Stimulated activated CD4-positive, alpha-beta T cell treated with anti-CD3 and anti-CD28 coated beads, Interleukin-4, amount 100 ng/mL, for 24 hours (primary cell): ENCODE measurements around the gene ATOSA.

Experiments
- DNase-seq: peaks from one replicate; pipeline ENCODE4 v3.0.0-alpha.2; 2020

The ATOSA gene

DNA sequence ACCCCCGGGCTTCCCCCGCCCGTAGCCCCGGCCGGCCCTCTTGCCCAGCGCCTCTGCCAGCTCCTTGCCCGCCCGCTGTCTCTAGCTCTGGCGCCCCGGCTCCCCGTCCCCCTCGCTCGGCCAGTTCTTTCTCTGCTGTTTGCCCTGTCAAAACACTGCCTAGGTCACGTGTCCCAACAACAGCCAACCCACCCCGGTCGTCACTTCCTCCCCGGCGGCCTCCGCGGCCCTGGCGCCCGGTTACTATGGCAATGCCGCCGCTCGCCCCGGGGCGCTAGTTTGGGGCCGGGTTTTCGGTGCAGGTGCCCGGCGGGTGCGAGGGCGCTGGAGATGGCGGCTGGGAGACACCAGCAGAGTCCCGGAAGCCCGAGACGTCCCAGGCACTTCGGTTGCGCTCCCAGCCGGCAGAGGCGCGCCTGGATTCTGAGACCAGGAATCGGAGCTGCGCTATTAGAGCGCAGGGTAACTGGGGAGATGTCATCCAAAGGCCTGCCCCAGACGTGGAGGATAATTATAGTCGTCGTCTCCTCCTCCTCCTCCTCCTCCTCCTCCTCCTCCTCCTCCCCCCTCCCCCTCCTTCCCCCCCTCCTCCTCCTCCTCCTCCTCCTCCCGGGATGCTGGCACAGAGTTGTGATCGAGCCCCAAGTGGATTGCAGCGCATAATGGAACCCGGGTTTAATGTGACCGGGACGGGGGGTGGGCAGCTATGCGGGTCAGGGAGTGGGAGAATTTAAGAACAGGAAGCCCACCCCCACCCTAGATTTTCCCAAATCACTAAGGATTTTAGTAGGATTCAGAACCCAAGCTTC, at the start of gene ATOSA:
Gene ATOSA, minus strand, starts transcription at position 157 of the 809 bp plus-strand sequence. CDS start 1,367 bp downstream, outside the sequence.
- peak; percentile 91 for DNase-seq

GRCh38 chr15:52728899-52729298, 49.7 kb upstream of the ATOSA start:
- no peak for DNase-seq

DNA sequence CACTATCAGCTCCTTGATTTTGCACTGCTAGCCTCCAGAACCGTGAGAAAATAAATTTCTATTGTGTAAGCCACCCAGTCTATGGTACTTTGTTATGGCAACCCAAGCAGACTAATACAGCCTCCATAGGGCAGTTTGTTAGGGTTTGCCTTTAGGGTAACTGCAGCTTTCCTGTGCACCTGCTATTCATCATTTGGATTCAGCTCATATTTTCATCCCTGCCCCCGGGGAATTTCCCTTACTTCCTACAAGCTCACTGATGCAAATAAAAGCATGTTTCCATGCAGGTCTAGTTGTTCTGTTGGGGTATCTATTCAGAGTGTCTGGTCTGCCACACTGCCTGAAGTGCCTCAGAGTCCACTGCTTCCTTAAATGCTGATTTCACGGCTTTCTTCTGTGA, 48.6 kb upstream of the ATOSA start:
- no peak for DNase-seq

DNA sequence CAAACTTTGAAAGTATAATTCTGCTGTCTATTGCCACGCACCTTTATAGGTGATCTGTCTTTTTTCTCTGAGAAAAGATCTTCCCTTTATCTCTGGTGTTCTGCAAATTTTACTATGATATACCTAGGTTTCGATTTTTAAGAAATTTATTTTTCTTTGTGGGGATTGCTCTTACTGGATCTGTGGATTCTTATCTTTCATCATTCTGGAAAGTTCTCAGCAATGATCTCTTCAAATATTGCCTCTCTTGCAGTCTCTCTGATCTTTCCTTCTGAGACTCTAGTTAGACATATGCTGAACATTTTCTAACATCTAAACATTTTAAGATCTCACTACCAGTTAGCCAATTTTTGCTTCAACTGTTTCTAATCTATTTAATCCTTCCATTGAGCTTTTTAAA, 47.0 kb upstream of the ATOSA start:
- no peak for DNase-seq

DNA sequence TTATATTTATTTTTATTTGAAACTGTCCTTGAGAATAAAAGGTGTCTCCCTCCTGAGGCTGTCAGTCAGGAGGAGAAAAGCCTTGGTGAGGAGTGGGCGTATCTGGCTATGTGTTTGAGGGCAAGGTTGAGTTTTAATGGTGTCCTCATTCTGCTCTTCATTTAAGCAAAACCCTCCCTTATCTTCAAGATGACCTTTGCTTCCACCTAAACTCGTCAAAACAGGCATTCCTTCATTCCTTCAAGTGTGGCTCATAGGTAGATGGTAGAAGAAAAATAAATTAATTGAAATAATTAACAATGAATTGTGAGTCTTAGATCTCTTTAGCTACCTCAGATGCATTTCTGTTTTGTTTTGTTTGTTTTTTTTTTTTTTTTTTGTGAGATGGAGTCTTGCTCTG, 39.4 kb upstream of the ATOSA start:
- DNase-seq, result no peak

- no peak for DNase-seq
Observed at GRCh38 chr15:52717924-52718323, 38.7 kb upstream of the ATOSA start.

- no peak for DNase-seq
Observed at GRCh38 chr15:52717481-52717880, 38.3 kb upstream of the ATOSA start.

- no peak for DNase-seq
Observed at GRCh38 chr15:52716536-52716935, 37.3 kb upstream of the ATOSA start.

GRCh38 chr15:52715411-52715810, 36.2 kb upstream of the ATOSA start:
- no peak for DNase-seq

- DNase-seq, result no peak
Observed at GRCh38 chr15:52714968-52715367, 35.8 kb upstream of the ATOSA start.

DNA sequence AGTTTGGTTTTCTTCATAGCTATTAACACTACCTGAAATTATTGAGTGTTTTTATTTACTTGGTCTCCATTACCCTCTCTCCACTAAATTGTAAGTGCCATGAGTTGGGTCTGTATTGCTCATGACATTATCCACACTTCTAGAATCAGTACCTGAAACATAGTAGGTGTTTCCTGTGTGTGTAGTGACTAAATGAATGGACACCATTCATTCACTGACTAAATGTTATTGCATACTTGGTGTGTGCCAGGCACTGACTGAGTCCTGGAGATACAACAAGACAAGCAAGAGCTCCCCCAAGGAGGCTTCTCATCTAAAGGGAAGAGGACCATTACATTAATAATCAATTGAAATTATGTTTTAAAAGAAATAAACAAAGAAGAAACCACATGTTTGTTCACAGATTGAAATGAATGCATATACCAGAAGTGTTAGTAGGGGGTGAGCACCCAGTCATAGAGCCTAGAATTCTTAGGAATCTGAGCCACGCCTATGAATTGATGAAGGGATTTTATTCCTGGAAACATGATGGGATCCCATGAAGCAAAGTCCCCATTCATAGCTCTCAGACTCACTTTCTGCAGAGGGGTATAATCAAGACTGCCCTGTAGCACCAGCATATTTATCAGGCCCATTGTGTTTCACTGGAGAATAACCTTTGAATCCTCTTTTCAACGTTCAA, 31.7 kb upstream of the ATOSA start:
- DNase-seq, result no peak

- DNase-seq, result no peak
Observed at GRCh38 chr15:52710050-52710707, 31.0 kb upstream of the ATOSA start.

DNA sequence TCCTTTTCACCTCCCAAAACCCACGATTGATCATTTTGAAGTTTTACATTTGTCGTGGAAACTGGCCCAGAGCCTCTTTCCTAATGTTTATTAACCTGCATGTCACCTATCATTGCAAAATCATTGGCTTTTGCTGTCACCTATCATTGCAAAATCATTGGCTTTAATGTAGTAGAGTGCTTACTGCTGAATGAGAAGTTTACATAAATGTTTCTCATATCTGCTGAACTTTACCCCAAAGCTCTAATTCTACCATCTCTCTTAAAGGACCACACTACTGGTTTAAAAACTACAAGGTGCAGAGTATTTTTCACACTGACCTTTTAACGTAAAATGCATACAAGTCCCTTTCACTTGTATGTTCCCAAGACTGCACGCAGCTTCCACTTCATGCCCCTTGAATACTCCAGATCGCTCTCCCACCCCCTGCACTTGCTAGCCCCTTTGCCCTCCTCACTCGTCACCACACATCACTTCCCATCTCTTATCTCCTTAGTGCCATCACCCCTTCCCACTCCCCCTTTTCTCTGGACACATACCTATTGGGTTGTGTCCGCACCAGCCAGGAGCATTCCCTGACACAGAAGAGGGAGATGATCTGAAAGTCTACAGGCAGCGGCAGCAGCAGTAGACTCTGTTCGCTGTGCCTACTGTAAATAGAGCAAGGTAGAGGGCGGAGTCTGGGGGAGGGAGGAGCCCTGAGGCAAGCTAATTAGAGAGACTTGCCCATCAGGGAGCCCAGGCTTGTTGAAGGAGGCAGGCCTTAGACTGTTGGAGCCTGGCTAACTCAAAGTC, 30.2 kb upstream of the ATOSA start:
- DNase-seq, result no peak

DNA sequence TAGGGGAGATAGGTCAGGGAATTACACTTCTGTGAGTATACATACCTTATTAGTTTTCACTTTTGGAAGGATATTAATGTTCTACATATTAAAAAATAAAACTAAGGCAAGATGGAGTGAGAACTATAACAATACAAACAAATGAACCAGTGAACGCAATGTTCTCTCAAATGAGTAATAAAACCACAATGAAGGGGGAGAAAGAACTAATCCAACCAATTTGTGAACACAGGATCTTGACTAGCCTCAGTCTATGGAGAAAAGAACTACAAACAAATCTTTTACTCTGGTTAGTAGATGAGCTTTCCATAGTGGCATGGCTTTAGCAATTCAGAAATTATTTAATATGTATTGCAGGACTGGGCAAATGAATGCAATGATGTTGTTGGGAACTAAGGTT, 26.9 kb upstream of the ATOSA start:
- no peak for DNase-seq

DNA sequence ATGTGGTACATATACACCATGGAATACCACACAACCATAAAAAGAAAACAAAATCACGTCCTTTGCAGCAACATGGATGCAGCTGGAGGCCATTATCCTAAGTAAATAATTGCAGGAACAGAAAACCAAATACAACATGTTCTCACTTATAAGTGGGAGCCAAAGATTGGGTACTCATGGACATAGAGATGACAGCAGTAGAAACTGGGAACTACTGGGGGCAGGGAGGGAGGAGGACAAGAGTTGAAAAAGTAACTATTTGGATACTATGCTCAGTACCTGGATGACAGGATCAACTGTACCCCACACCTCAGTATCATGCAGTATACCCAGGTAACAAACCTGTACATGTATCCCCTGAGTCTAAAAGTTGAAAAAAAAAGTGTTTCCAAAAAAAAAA, 23.2 kb upstream of the ATOSA start:
- no peak for DNase-seq

GRCh38 chr15:52699457-52699856, 20.3 kb upstream of the ATOSA start:
- no peak for DNase-seq

DNA sequence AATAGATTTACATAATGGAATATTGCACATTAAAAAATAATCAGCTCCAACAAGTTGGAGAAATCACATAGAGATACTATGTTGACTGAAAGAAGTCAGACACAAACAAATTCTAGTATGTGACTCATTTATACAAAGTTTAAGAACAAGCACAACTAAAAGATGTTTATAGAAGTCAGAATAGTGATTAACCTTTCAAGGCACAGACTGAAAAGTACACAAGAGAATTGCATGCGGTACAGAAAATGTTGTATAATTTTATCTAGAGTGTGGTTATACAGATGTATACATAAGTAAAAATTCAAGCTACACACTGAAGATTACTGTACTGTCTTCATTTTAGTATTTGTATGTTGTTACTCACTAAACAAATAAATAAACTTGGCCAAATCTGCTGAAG, 19.3 kb upstream of the ATOSA start:
- DNase-seq, result no peak

DNA sequence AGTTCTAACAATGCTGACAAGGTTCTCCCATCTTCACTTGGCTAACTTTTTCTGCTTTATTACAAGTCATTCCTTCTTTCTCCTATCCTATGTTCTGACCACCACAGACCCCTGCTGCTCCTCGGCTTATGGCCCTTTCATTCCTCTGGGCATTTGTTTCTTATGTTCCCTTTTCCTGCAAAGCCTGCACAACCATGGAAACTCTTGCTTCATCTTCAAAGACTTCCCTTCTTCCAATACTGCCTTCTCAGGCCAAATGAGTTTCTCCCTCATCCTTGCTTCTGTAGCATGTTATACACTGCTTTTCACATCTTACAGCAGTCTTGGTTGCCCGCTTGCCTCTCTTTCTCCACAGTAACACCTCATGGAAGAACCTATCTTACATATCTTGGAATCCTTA, 17.9 kb upstream of the ATOSA start:
- no peak for DNase-seq

GRCh38 chr15:52695154-52695553, 16.0 kb upstream of the ATOSA start:
- no peak for DNase-seq

- no peak for DNase-seq
Observed at GRCh38 chr15:52689562-52689961, 10.4 kb upstream of the ATOSA start.

DNA sequence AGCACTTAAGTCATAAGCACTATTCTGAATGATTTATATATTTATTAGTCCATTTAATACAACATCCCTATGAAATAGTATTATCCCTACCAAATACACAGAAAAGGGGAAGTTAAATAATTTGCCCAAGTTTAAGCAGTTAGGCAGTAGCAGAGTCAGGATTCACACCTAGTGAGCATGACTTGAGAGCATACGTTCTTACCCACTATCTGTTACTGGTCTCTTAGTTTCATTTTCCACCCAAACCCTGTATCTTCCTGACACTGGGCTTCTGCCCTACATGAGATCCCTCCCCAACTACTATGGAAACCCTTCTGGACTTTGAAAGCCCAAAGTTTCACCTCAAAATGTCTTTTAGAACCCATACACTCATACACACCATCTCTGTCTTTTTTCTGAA, 4.4 kb upstream of the ATOSA start:
- DNase-seq, result no peak

- DNase-seq, result no peak
Observed at GRCh38 chr15:52682781-52683180, 3.6 kb upstream of the ATOSA start.

GRCh38 chr15:52682200-52682599, 3.0 kb upstream of the ATOSA start:
- no peak for DNase-seq
